ENCODE data around the gene RTCA.
"Not testable (repeated sequence)": the region's sequence is repeated elsewhere in the genome, so short reads cannot be mapped to it uniquely, and the experiment has no call there.

RTCA gene

DNA sequence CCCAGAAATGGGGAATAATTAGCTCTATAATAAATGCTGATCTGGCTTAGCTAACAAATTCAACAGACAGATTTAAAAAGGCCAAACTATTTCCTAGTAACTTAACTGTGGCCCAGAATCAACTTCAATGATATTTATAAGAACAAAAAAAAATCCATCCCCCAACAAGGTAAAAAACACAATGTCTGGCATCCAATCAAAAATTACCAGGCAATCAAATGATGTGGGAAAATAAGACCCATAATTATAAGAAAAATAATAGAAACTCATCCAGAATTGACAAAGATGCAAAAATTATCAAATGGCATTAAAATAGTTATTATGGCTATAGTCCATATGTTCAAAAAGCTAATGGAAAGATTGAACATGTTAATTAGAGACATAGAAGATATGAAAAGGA, 43.8 kb downstream of the RTCA start:
- no peak for DNase-seq

DNA sequence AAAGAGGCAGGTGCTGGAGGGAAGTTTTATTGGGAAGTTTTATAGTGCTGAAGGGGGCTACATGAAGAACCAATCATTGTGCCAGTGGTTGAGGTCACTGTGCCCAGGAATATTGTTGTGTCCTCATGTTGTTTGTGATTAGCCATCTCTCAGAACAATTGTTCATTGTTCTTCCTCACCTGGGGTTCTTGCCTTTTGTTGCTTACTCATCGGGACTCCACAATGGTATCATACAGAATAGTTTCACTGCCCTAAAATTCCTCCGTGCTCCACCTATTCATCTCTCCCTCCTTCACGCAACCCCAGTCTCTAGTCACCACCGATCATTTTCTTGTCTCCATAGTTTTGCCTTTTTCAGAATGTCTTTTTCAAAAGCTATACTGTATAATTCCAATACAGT, 47.4 kb downstream of the RTCA start:
- no peak for DNase-seq

DNA sequence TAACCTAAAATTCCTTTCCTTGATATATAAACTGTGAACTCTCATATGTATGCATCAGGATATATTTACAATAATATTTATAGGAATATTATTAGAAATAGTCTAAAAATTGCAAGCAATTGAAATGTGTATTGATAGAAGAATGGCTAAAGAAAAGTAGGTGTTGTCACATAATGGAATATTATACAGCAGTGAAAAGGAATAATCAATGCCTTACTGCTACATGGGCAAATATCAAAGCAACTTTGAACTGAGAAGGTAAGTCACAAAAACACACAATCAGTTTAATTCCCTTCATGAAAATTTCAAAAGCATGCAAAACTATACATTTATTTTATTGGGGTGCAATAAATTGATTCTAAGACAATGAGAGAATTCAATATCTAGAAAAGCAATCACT, 50.6 kb downstream of the RTCA start:
- DNase-seq = no peak

DNA sequence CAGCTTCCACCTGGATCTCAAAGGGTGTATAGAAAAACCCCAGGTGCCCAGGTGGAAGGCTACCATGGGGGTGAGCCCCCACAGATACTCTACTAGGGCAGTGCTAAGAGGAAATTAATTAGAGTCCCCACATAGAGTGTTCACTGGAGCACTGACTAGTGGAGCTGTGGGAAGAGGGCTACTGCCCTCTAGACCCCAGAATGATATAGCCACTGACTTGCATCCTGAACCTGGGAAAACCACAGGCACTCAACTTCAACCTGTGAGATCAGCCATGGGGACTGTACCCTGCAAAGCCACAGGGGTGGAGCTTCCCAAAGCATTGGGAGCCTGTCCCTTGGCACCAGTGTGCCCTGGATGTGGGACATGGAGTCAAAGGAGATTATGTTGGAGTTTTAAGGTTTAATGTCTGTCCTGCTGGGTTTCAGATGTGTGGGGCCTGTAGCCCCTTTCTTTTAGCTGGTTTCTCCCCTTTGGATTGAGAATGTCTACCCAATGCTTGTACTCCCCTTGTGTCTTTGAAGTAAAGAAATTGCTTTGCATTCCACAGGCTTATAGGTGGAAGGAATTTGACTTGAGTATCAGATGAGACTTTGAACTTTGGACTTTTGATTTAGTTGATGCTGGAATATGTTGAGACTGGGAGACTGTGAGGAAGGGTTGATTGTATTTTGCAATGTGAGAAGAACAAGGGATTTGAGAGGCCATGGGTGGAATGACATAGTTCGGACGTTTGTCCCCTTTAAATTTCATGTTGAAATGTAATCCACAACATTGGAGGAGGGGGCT, 54.5 kb downstream of the RTCA start:
- DNase-seq = no peak

DNA sequence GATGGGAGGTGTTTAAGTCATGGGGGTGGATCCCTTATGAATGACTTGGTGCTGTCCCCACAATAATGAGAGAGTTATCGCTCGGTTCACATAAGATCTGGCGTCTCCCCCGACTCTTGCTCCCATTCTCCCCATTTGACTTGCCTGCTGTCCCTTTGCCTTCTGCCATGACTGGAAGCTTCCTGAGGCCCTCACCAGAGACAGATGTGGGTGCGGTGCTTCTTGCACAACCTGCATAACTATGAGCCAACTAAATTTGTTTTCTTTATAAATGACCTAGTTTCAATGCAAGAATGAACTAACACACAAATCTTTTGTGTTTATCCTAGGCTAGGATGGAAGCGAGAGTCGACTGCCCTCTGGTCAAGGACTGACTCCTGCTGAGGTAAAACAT, 55.1 kb downstream of the RTCA start:
- DNase-seq = no peak

DNA sequence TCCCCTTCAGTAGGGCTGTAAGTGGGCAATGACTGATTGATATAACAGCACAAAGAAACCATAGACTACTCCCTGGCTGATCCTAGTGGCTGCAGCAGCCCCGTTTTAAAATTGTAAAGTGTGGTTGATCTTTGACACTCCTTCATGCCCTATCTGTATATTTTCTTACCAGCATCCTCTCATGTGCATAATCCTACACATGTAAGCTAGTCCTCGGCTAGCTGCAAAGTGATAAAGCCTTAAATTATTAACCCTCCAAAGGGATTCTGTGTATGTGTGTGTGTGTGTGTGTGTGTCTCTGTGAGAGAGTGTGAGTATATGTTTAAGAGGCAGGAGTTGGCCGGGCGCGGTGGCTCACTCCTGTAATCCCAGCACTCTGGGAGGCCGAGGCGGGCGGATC, 55.5 kb downstream of the RTCA start:
- DNase-seq = no peak

DNA sequence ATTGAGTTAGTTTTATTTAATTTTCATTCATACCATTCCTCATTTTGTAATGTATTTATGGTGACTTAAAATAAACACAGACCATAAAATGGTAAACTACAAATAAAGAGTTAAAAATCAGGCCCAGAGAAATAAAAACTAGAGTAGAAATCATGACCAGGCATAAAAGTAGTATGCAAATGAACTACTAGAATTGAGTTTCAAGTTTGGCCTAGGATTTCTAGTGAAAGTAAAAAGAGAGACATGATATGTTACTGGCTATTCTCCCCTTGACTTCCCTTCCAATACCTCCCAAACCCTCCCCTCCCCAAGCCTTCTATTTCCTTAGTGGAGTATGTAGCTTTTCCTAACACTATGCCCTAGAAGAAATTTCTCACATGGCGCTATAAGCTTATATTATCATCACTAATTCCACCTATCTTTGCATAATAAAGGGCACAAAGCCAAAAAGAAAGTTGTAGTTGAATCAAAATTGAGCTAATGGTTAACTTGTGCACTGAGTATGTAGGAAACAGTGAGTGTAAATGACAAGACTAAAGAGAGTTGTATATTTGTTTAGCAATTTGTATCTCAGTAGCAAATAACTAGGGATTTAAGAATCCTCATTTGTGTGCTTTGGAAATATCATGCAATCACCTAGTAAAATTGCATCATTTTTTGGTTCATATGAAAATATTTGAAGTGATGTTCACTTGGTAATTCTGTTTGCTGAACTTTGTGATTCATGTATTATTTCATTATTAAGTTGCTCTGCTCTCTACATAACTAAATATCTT, 56.6 kb downstream of the RTCA start:
- DNase-seq = no peak

DNA sequence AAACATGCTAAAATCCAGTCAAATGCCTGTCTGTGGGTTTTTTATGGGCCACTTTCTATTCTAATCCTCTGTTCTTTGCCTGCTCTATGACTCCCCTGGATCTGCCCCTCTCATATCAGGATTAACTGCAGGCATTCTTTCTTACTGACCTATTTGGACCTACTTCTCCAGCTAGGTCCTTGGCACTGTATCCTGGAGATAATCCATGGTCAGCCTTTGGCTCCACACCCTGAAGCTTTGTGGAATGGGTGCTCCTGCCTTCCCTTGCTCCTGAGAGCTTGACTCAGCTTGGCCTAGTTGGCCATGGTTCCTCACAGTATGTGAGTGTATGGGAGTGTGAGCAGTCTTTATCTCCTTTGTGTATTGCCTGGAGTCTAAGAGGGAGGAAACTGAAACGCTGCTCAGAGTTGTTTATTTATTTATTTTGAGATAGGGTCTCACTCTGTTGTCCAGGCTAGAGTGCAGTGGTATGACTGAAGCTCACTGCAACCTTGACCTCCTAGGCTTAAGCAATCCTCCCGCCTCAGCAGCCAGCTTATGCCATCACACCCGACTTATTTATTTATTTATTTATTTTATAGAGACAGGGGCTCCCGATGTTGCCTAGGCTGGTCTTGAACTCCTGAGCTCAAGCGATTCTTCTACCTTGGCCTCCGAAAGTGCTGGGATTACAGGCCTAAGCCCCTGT, 57.5 kb downstream of the RTCA start:
- DNase-seq = no peak

DNA sequence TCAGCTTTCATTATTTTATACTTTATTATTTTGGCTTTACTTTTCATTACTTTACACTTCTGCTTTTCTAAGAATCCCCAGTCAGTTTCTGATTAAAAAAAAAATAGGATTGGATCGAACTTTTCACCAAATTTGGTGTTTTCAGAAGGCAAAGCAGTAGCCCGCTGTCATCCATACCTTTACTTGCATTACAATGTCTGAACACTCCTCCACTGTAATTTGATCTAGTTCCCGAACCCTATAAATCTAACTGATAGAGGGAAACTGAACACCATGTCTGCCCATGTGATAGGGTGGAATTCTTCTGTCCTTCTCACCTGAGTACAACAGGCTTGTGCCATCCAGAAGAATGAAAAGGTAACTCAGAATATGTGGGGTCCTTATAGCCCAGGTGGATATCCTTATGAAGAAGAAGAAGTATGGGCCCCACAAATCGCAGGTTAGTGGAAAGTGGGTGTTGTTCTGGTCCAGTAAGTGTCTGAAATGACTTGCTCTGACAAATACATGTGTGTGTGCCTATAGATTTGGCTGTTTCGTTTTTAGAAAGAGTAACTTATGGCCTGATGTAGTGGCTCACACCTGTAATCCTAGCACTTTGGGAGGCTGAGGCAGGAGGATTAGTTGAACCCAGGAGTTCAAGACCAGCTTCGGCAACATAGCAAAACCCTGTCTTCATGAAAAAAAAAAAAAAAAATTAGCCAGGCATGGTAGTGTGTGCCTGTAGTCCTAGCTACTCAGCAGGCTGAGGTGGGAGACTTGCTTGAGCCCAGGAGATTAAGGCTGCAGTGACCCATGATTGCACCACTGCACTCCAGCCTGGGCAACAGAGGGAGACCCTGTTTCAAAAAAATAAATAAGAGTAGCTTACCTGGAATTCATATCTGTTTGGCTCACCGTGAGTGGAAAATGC, 59.7 kb downstream of the RTCA start:
- no peak for DNase-seq

DNA sequence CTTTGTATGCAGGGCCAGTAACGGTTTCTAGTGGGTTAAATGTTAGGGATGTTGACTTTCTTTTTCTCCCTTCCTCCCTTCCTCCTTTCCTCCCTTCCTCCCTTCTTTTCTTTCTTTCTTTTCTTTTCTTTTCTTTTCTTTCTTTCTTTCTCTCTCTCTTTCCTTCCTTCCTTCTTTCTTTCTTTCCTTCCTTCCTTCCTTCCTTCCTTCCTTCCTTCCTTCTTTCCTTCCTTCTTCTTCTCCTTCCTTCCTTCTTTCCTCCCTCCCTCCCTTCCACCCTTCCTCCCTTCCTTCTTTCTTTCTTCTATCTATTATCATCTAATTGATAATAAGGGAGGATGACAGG, 60.3 kb downstream of the RTCA start:
- DNase-seq = not testable (repeated sequence)

DNA sequence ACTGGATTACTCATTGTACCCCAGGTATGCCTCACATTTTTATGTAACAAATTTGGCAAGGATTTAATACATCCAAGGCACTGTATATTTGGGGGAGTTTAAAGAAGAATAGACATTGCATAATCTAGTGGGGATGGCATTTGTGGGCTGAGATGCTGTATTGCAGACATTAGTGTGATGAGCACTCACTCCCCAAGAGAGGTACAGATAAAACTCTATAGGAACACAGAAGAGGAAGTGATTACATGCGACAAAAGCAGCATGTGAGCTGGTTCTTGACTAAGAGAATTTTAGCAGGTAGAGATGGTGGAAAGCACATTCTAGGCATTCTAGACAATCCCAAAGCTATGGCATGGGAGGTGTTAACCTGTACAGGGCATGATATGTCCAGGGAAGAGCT, 62.1 kb downstream of the RTCA start:
- no peak for DNase-seq

DNA sequence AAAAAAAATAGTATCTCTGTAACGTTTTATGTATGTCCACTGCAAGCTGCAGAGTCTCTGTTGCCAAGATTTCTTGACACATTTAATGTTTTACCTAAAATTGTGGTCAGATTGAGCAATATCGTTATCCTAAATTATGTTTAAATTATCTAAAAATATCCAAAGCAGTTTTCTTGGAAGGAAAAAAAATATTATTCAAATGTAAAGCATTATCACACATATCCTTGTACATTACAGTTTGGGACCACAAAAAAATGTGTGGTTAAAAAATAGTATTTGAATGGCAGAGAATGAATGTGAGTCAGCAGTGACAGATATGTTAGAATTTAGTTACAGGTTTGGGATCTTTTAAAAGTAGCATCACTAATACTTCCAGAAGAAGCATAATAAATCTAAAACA, 65.1 kb downstream of the RTCA start:
- DNase-seq = not testable (repeated sequence)

DNA sequence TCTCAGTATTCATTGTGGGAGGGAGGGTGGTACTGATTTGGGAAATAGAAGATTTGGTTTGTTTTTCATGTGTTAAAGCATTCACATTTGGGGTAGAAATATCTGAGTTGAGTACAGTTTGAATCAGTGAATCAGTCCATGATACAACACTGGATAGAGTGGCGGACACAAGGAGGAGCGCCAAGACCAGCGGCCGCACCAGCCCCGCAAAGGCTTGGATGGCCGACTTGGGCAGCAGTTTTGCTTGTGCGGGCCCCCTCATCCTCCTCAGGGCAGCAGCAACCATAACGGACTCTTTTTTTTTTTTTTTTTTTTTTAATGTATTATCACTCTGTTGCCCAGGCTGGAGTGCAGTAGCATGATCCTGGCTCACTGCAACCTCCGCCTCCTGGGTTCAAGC, 66.3 kb downstream of the RTCA start:
- DNase-seq = no peak

DNA sequence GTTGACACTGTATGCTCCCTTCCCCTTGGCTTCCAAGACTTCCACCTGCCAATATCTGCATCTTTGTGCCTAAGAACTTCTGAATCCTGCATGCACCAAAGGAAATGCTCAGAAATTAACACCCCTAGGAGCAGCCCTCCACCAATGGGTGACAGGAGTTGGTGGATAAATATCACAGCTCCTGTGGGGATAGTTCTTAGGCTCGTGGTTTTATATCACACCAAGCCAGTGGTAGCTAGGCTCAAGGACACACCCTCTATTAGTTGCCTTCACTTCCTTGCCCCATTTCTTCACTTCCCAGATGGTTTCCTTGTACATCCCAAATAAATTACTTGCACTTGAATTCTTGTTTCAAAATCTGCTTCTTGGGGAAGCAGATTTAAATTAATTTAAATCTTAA, 69.4 kb downstream of the RTCA start:
- DNase-seq = no peak

DNA sequence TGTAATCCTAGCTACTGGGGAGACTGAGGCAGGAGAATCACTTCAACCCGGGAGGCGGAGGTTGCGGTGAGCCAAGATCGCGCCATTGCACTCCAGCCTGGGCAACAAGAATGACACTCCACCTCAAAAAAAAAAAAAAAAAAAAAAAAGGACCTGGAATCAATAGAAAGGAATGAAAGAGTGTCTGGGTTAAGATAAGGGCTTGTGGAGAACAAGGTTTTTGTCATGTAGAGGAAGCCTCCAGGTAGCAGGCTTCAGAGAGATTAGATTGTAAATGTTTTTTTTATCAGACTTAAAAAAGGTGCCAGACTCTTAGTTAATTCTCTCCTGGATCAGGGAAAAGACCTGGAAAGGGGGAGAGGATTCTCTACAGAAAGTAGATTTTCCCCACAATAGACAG, 71.9 kb downstream of the RTCA start:
- DNase-seq = not testable (repeated sequence)

DNA sequence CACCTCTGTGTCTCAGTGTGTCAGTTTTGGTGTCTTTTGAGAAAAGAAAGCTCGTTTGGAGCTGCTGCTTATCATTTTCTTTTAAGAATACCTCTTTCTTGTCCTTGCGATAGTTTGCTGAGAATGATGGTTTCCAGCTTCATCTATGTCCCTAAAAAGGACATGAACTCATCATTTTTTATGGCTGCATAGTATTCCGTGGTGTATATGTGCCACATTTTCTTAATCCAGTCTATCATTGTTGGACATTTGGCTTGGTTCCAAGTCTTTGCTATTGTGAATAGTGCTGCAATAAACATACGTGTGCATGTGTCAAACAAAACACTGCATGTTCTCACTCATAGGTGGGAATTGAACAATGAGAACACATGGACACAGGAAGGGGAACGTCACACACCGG, 73.7 kb downstream of the RTCA start:
- not testable (repeated sequence) for DNase-seq

DNA sequence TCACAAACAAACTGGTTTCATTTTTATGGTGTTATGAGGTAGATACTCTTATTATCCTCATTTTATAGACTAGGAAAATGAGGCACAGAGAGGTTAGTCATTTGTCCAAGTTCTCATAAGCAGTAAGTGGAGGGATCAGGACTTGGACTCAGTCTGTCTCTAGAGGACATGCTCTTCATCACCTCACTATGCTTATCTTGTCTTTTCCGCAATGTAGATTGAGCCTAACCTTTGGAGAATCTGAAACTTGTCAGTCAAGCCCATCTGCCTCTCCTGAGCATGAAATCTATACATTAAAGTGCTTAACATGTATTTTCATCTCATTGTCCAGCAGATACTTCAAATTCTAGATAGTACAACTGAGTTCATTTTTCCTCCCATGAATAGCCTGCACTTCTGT, 74.5 kb downstream of the RTCA start:
- DNase-seq = no peak

DNA sequence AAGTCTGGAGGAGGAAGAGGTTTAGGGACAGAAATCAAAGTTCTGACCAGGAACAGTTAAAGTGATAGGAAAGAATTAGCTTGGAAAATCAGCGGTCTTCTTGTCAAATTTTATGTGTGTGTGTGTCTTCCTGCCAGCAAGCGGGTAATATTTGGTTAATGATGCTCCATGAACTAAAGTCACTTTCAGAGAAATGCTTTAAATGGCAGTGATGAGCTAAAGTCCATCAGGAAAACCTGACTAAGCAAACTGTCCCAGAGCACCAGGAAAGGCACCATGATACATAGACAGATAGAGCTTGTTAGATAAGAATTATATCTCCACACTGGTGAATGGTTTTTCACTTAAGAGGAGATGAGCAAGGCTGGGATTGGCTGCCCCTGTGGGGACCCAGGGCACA, 76.3 kb downstream of the RTCA start:
- no peak for DNase-seq
